ENCODE results near the gene CBARP.

Gene CBARP

DNA sequence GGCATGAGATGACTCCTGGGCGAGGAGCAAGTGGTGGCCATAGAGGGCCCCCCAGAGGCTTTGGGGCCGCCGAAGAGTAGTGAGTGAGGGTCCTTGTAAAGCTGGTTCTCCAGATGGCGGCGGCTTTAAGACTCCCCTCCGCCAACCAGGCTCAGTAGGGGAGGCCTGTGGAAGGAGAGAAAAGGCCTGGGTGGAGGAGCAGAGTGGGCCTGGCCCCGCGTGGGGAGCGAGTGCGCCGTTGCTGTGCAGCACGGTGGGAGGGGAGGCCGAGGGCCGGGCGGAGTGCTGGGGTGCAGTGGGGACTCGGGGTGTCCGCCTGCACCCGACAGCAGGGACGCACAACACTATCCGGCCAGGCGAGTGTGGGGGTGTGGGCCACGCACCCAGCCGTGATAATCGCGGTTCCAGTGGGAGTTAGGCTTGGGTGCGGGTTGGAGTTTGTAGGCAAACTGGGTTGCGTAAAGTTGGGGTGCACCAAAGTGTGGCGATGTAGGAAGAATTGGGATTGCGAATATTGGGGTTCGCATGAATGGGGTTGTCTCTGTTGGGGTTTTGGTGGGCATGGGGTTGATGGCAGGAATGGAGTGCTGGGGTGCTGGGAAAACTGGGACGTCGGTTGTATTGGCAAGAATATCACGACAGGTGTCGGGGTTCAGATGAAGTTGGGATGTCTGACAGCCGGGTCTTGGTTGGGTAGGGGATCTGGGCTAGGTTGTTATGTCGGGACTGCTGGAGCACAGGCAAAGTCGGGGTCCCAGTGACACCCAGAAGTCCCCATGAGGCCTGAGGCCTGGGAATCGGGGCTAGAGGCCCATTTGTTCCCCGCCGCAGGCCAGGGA lies 30.6 kb upstream of the CBARP start:
- peak overlapping the region in 6 of 10 experiments; percentile 22 to 75 (median 54); a peak in 7 of 20 replicates for H3K4me3 ChIP-seq
- H3K9me3 ChIP-seq (replicated peaks in 1 of 11): no peaks in the 10 kb centered on the region
- H3K4me2 ChIP-seq: peak overlapping the region; percentile 93 to 100 (median 98)
- H4K20me1 ChIP-seq: peaks cover 40 to 91% (median 69%) of the 10 kb centered on the region in 11 experiments
- no peak for TF ChIP-seq Cebpa-rat (IDR thresholded peaks at IDR 0.05)
- peaks cover 79 to 91% (median 88%) of the 10 kb centered on the region in 10 experiments for H3K4me1 ChIP-seq
- peak overlapping the region in 8 of 11 experiments; percentile 3 to 100 (median 99); a peak in 9 of 22 replicates for H3K27ac ChIP-seq
- H3K36me3 ChIP-seq: peaks cover 29 to 36% (median 32%) of the 10 kb centered on the region in 11 experiments
- no peaks in the 10 kb centered on the region; a peak in 3 of 22 replicates for H3K27me3 ChIP-seq
- peak overlapping the region in 8 of 11 experiments; percentile 74 to 100 (median 99); a peak in 19 of 22 replicates for H3K9ac ChIP-seq

DNA sequence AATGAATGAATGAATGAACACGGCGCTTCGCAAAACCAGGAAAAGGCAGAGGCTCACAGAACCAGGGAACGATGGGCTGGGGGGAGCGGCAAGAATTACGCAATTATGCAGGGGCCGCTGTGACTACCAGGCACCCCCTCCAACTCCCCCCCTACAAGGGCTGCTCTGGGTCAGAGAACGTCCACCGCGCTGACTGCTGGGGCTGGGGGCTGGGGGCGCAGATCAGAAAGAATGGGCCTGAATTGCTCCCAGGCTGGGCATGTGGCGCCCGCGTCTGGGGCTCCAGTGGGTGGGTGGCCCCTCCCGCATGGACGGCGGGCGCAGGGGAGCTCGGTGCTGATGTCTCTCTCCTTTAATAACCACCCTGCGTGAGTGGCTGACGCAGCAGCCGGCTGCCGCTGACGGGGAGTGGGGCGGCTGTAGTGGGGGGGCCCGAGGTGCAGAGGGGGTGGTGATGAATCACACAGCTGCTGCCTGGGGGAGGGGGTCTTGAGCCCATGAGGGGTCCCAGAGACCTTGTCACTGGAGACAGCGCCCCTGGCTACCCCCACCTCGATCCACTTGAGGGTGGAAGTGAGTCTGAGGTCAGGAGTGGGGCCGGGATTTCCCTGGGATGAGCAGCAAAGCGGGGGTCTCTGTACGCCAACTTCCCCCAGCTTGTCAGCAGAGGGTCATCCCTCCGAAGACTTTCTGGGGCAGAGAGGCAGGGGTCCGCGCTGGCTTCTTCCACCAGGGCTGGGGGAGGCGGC lies 29.8 kb upstream of the CBARP start:
- Histone ChIP-seq H3K4me2 (peak overlapping the region; percentile 93 to 100 (median 98)), H3K4me1 (peaks cover 79 to 91% (median 89%) of the 10 kb centered on the region in 10 experiments), H3K9ac (peak overlapping the region in 9 of 11 experiments; percentile 59 to 100 (median 99); a peak in 17 of 22 replicates), H3K4me3 (peak overlapping the region in 9 of 10 experiments; percentile 51 to 75 (median 63); a peak in 14 of 20 replicates), H3K27me3 (no peaks in the 10 kb centered on the region; a peak in 3 of 22 replicates), H3K36me3 (peaks cover 21 to 28% (median 24%) of the 10 kb centered on the region in 11 experiments), H3K27ac (peak overlapping the region in 5 of 11 experiments; percentile 3 to 58 (median 18); a peak in 2 of 22 replicates), H3K9me3 (replicated peaks in 1 of 11) (no peaks in the 10 kb centered on the region), H4K20me1 (peaks cover 32 to 91% (median 61%) of the 10 kb centered on the region in 11 experiments)
- TF ChIP-seq Cebpa-rat (IDR thresholded peaks at IDR 0.05): peak in 2 of 11 experiments; percentile 48 to 53; a peak in 3 of 22 replicates

DNA sequence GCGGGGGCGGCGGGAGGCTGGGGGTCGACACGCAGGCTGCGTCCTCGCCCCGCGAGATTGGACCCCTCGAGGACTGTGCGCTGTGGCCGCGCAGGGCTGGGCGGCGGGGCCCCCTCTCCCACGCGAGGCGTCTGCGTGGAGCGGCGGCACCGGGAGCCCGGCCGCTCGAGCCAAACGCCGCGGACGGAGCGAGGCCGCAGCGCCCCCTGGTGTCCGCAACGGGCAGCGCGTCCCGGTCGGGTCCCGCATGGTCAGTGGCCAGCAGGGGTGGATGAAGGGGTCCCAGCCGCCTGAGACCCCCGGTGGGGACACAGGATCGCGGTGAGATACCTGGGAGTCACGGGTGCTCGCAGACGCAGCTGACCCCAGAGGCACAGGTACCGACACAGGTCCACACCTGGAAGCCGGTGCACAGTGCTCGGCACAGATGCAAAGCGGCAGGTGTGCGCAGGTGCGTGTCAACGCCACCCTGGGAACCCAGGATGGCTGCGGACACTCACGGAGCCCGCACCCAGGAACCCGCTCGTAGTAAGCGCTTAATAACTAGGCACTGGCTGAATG lies 29.2 kb upstream of the CBARP start:
- Histone ChIP-seq H3K4me1 (peaks cover 79 to 92% (median 89%) of the 10 kb centered on the region in 10 experiments), H4K20me1 (peaks cover 26 to 87% (median 54%) of the 10 kb centered on the region in 11 experiments), H3K36me3 (peaks cover 15 to 21% (median 18%) of the 10 kb centered on the region in 11 experiments), H3K27ac (peak overlapping the region in 10 of 11 experiments; percentile 22 to 74 (median 60); a peak in 19 of 22 replicates), H3K4me3 (peak overlapping the region; percentile 51 to 75 (median 62)), H3K27me3 (no peaks in the 10 kb centered on the region; a peak in 3 of 22 replicates), H3K4me2 (peak overlapping the region; percentile 93 to 100 (median 98)), H3K9ac (peak overlapping the region; percentile 50 to 100 (median 74)), H3K9me3 (replicated peaks in 1 of 11) (no peaks in the 10 kb centered on the region)
- no peak for TF ChIP-seq Cebpa-rat (IDR thresholded peaks at IDR 0.05)

DNA sequence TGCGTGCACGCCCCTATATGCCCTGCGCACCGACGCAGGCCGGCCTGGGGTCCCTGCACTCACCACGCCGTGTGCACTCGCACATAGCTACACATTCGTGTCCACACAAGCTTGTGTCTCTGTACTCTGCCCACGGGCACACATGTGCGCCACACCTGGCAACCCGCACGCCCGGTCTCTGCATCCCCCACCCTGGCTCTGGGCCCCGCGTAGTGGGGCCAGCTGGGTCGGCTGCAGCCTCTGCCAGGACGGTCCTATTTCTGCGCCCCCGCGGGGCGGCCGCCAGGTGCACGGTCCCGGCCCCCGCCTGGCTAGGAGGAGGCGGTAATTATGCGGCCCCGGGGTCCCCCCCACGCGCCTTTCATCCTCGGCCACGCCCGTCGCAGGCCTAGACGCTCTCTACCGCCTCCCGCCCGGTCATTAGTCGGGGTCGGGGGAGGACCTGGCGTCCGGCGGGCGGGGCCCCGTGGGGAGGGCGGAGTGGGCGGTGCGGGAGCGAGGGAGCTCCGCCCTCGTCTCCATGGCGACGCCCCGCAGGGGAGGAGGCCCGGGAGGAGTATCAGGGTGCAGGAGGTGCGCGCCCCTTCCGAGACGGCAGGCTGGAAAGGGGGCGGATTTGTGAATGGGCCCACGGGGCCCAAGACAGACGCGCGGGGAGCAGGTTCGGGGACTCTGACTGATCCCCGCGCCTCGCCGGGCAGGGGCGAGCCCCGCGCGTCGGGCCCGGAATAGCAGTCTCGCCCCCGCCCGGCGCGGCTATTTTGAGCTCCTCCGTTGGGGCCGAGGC lies 28.5 kb upstream of the CBARP start:
- Histone ChIP-seq H3K4me3 (peak overlapping the region; percentile 51 to 75 (median 62)), H3K27me3 (no peaks in the 10 kb centered on the region; a peak in 2 of 22 replicates), H3K36me3 (peaks cover 8 to 14% (median 11%) of the 10 kb centered on the region in 11 experiments), H3K27ac (peak overlapping the region in 10 of 11 experiments; percentile 22 to 74 (median 60); a peak in 19 of 22 replicates), H3K4me2 (peak overlapping the region; percentile 93 to 100 (median 98)), H3K9me3 (replicated peaks in 1 of 11) (no peaks in the 10 kb centered on the region), H4K20me1 (peaks cover 19 to 83% (median 47%) of the 10 kb centered on the region in 11 experiments), H3K4me1 (peaks cover 79 to 92% (median 89%) of the 10 kb centered on the region in 10 experiments), H3K9ac (peak overlapping the region; percentile 50 to 100 (median 74))
- TF ChIP-seq Cebpa-rat (IDR thresholded peaks at IDR 0.05): no peak

DNA sequence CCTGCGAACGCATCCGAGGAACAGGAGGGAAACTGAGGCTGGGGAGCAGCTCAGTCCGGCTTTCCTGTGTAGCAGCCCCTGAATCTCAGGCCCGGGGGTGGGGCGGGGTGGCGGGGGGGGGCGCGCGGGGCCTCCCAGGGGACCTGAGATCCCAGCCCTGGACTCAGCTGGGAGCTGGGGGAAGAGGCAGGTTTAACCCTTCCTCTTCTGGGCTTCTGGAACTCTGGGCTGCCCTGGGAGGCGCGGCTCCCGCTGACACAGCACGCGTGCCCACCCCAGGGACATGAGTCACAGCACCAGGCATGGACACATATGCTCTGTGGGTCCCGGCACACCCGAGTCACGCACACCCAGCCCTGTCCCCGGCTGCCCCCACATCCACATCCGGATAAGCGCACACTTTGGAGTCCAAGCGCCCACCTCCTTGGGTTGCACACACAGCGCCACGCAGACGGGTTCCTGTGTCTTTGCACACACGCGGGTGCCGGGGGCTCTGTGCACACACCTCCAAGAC lies 27.9 kb upstream of the CBARP start:
- H3K4me2 ChIP-seq: peak overlapping the region; percentile 93 to 100 (median 99)
- H3K27ac ChIP-seq: peak overlapping the region in 9 of 11 experiments; percentile 18 to 74 (median 58); a peak in 10 of 22 replicates
- H3K9me3 ChIP-seq (replicated peaks in 1 of 11): no peaks in the 10 kb centered on the region
- peaks cover 74 to 89% (median 85%) of the 10 kb centered on the region in 10 experiments for H3K4me1 ChIP-seq
- H4K20me1 ChIP-seq: peaks cover 12 to 76% (median 41%) of the 10 kb centered on the region in 11 experiments
- H3K9ac ChIP-seq: peak overlapping the region in 10 of 11 experiments; percentile 13 to 100 (median 86); a peak in 15 of 22 replicates
- H3K4me3 ChIP-seq: peak overlapping the region; percentile 51 to 75 (median 62); a peak in 19 of 20 replicates
- peaks cover 2 to 8% (median 5%) of the 10 kb centered on the region in 11 experiments; a peak in 20 of 22 replicates for H3K36me3 ChIP-seq
- TF ChIP-seq Cebpa-rat (IDR thresholded peaks at IDR 0.05): no peak
- no peaks in the 10 kb centered on the region; a peak in 2 of 22 replicates for H3K27me3 ChIP-seq

DNA sequence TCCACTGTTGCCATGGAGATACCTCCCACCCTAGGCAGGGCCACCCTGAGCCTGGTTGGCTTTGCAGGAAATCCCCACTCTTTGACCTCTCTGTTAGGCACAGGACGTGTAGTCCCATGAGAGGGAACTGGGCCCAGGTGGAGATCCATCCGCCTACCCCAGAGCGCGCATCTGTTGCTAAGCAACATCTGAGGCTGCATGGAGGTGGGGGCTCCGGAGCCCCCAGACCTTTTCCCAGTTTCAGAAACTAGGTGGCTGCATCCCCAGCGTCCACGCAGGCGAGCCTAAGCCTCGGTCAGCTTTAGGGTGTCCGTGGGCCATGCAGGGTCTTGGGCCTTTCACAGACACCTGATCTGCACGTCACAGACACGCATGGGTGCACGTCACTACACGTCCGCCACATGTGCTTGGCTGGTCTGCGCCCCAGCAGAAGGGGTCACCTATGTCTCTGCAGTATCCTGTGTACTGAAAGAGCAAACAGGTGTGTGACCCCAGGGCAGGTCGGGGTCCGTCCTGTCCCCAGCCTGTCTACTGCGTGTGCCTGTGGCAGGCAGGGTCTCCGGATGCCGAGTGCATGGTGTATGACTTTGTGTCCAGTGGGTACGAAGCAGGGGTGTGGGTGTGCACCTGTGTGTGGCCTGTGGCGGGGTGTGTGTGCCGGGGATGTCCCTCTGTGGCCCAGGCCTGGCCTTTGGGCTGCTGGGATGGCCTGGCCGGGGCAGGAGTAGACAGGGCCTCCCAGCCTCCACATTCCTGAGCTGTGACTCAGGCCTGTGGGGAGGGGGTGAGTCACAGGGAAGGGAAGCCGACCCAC lies 27.2 kb upstream of the CBARP start:
- peaks cover 75 to 89% (median 85%) of the 10 kb centered on the region in 10 experiments for H3K4me1 ChIP-seq
- peak overlapping the region in 4 of 10 experiments; percentile 18 to 50 (median 35); a peak in 6 of 20 replicates for H3K4me3 ChIP-seq
- no peaks in the 10 kb centered on the region; a peak in 2 of 22 replicates for H3K27me3 ChIP-seq
- peak overlapping the region in 5 of 11 experiments; percentile 11 to 41 (median 35); a peak in 3 of 22 replicates for H3K9ac ChIP-seq
- peaks cover 6 to 76% (median 38%) of the 10 kb centered on the region in 11 experiments; a peak in 21 of 22 replicates for H4K20me1 ChIP-seq
- no peak for TF ChIP-seq Cebpa-rat (IDR thresholded peaks at IDR 0.05)
- H3K36me3 ChIP-seq: peaks cover 0 to 1% (median 0%) of the 10 kb centered on the region in 11 experiments; a peak in 3 of 22 replicates
- peak overlapping the region in 4 of 11 experiments; percentile 8 to 81 (median 28); a peak in 3 of 22 replicates for H3K27ac ChIP-seq
- peak overlapping the region; percentile 93 to 100 (median 99) for H3K4me2 ChIP-seq
- H3K9me3 ChIP-seq (replicated peaks in 1 of 11): no peaks in the 10 kb centered on the region
